Right lobe of liver (tissue), 6 donors: ENCODE results near the gene NREP. TPM values are rescaled to one million over a fixed set of nuclear protein-coding genes. Genes with fewer than 3 reads are reported as not detected.

Experiments
- ATAC-seq, 4 donors: fragments of 200-7000 bp; cut with Tn5 transposase; one replicate each; pipeline ENCODE4 v1.9.1; 2020; ENCODE audit warnings: mild to moderate bottlenecking in 4 of 4, moderate library complexity in 4 of 4
- DNase-seq, 3 donors: peaks; one replicate each; pipeline ENCODE4 v3.0.0-alpha.2; 2020
- H3K27ac ChIP-seq, 3 donors: fragments of 200-600 bp; one replicate each; pipeline ENCODE4 v1.8.0; 2022
- H3K27me3 ChIP-seq, 2 donors: fragments of 200-600 bp; one replicate each; pipeline ENCODE4 v1.8.0; 2022
- H3K36me3 ChIP-seq, 4 donors: fragments of 200-600 bp; sonication (generic) in 1 of 4; one replicate each; pipeline versions ENCODE4 v1.5.1 to v1.8.0; 2017 to 2022; ENCODE audit warnings: control low read depth in 1 of 4
- H3K4me1 ChIP-seq, 4 donors: fragments of 200-600 bp; sonication (generic) in 1 of 4; one replicate each; pipeline versions ENCODE4 v1.5.1 to v1.8.0; 2017 to 2022; ENCODE audit warnings: control low read depth in 1 of 4
- H3K4me3 ChIP-seq, 3 donors: fragments of 200-600 bp; one replicate each; pipeline ENCODE4 v1.8.0; 2022
- H3K9me3 ChIP-seq, 4 donors: fragments of 200-600 bp; sonication (generic) in 1 of 4; one replicate each; pipeline versions ENCODE4 v1.5.1 to v1.8.0; 2017 to 2022; ENCODE audit warnings: control low read depth in 1 of 4
- CTCF ChIP-seq, 4 donors: fragments of 200-600 bp in 3 of 4; fragments of 450-650 bp in 1 of 4; IDR thresholded peaks; one replicate each; pipeline versions ENCODE4 v1.5.1 to v1.8.0; 2016 to 2022; ENCODE audit warnings: antibody characterized with exemption in 4 of 4, mild to moderate bottlenecking in 2 of 4
- POLR2A ChIP-seq: fragments of 450-650 bp; IDR thresholded peaks from one replicate; pipeline ENCODE4 v1.6.1; 2017; ENCODE audit warnings: antibody characterized with exemption, mild to moderate bottlenecking
- WGBS: methylation state at CpG from one replicate; pipeline ENCODE4 v1.1.6; 2018; ENCODE audit warnings: low coverage, low lambda C conversion rate; ENCODE audit not compliant: insufficient coverage; ENCODE audit errors: missing lambda C conversion rate; 5-methylcytosine and 5-hydroxymethylcytosine counted together
- intact Hi-C, 2 donors: fragments of 100-400 bp; cut with DNase I; formaldehyde crosslinking; loops; one replicate each; pipeline versions ENCODE4 v1.11.2 to v1.14.1; 2022
- total RNA-seq, 6 experiments: library from RNA; depleted of rRNA in 2 of 6; stranded (reverse); fragments of >200 nt in 2 of 6; fragmentation: NEBNext Ultra II Directional in 3 of 6; extraction: Animal tissue kit (Norgen Biotek cat#: 25700) in 3 of 6; gene quantifications; one replicate each; pipeline versions ENCODE4 v1.1.0 to v1.2.4, GENCODE V29; 2016 to 2023
- donor health status: DM: no; HTN: yes; CAD: no.
- donor health status: DM: no; HTN: no; CAD: no.
- donor health status: DM: no; HTN: no; CAD: no.
- donor health status: DM: no; HTN: yes; CAD: no.
- donor health status: DM: no; HTN: yes; CAD: no.

Gene NREP
- total RNA-seq, 6 experiments from 2014 or later = 2.2 to 24.6 (median 7.7) TPM

GRCh38 chr5:111731638-111732037, 25.4 kb downstream of the NREP start:
- DNase-seq = no peak
- H3K27ac ChIP-seq = peak overlapping the region in 1 of 3 donors; percentile 41
- 98% methylated on average over 7 of the region's 7 CpGs for WGBS
- H3K4me3 ChIP-seq = no peak overlapping the region
- intact Hi-C loops = no loop called here
- no peaks in the 10 kb centered on the region for H3K27me3 ChIP-seq
- ATAC-seq = peak in 2 of 4 donors; percentile 6 to 24
- H3K36me3 ChIP-seq = no peaks in the 10 kb centered on the region
- H3K4me1 ChIP-seq = peaks cover 0 to 48% (median 17%) of the 10 kb centered on the region in 4 donors
- TF ChIP-seq POLR2A = no peak
- no peak for TF ChIP-seq CTCF (IDR thresholded peaks at IDR 0.05)
- H3K9me3 ChIP-seq = no peaks in the 10 kb centered on the region

DNA sequence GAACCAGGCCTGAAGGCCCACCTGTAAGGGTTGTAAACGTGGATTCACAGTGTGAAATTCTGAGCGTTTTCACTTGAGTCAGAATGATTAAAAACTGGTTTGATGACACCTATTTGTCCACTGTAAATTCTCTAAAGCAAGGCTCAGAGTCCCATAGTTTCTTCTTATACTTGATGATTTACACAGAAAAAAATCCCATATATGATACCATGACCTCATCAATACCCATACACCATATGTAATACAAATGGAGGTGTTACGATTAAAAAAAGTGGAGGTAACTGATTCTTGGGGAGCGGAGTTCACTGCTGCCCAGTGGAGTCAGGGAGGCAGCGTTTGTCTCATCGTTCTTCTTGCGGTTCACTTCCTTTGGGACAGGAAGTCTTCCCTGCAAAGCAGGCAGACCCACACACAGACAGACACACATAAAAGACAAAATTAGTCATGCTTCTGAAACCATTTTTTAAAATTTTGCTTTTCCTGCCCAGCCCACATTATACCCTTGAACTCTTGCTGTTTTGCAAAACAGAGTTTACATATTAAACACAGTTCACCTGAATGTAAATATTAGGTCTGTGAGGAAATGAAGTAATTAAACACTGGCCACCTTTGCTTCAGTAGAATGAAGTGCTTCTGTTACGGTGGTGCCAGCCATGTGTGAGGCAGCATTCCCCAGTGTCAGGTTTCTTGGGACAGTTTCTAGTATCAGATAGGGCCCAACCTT, 26.2 kb downstream of the NREP start:
- no peaks in the 10 kb centered on the region for H3K27me3 ChIP-seq
- DNase-seq (peak in 2 of 3 donors; percentile 54 to 59), ATAC-seq (peak; percentile 79 to 92 (median 84))
- TF ChIP-seq CTCF (IDR thresholded peaks at IDR 0.05) = no peak
- WGBS = 53% methylated on average over 8 of the region's 8 CpGs
- H3K27ac ChIP-seq = peak overlapping the region in 1 of 3 donors; percentile 41
- H3K4me1 ChIP-seq = peaks cover 0 to 49% (median 17%) of the 10 kb centered on the region in 4 donors
- intact Hi-C loops = no loop called here
- H3K9me3 ChIP-seq = no peaks in the 10 kb centered on the region
- H3K36me3 ChIP-seq = no peaks in the 10 kb centered on the region
- no peak overlapping the region for H3K4me3 ChIP-seq

DNA sequence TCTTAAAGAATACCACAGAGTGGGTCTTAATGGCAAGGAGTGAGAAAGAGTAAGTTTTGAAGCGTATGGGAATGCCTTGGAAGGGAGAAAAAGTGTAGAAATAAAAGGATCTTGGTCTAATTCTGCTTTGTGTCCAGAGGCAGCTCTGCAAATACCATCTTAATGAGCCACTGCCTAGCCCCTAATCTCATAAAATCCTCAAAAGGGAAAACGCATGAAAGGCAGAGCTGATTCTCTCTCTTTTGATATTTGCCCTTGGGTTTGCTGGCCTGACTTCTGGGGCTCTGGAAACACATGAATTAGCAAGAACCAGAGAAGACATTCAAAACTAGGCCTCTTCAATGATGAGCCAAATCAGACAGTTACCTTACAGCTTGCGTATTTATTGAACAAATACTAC, 28.1 kb downstream of the NREP start:
- 85% methylated on average over 2 of the region's 3 CpGs for WGBS
- DNase-seq = no peak
- no peaks in the 10 kb centered on the region for H3K9me3 ChIP-seq
- ATAC-seq = no peak
- TF ChIP-seq POLR2A (no peak), CTCF (IDR thresholded peaks at IDR 0.05) (no peak)
- no peak overlapping the region for H3K27ac ChIP-seq
- intact Hi-C loops = no loop called here
- H3K27me3 ChIP-seq = no peaks in the 10 kb centered on the region
- H3K36me3 ChIP-seq = no peaks in the 10 kb centered on the region
- peaks cover 0 to 31% (median 14%) of the 10 kb centered on the region in 4 donors for H3K4me1 ChIP-seq
- H3K4me3 ChIP-seq = no peak overlapping the region

- H3K36me3 ChIP-seq = no peaks in the 10 kb centered on the region
These were observed 30.0 kb downstream of the NREP start for GRCh38 chr5:111726986-111727385.

More at GRCh38 chr5:111726986-111727385, 30.0 kb downstream of the NREP start:
- TF ChIP-seq CTCF (IDR thresholded peaks at IDR 0.05) (no peak), POLR2A (no peak)
- Histone ChIP-seq H3K9me3 (no peaks in the 10 kb centered on the region), H3K4me1 (peaks cover 0 to 33% (median 8%) of the 10 kb centered on the region in 4 donors), H3K4me3 (no peak overlapping the region), H3K27me3 (no peaks in the 10 kb centered on the region), H3K27ac (peak overlapping the region in 1 of 3 donors; percentile 18)
- 47% methylated on average over 2 of the region's 2 CpGs for WGBS
- ATAC-seq (peak; percentile 45 to 68 (median 51)), DNase-seq (no peak)
- intact Hi-C loops = no loop called here
